WTC11 (cell line): Measurements from ENCODE around the gene LGR6.

Source experiments
- CBFB ChIP-seq: sonication (generic); formaldehyde crosslinking; IDR thresholded peaks from 2 replicates; pipeline ENCODE4 v1.8.1; 2022; ENCODE audit warnings: mild to moderate bottlenecking, low read depth, missing genetic modification reagents
- E2F5 ChIP-seq: sonication (generic); formaldehyde crosslinking; IDR thresholded peaks from 2 replicates; pipeline ENCODE4 v1.8.1; 2022; ENCODE audit warnings: mild to moderate bottlenecking, moderate library complexity, missing genetic modification reagents
- ELF4 ChIP-seq: sonication (generic); formaldehyde crosslinking; IDR thresholded peaks from 2 replicates; pipeline ENCODE4 v1.8.1; 2022; ENCODE audit warnings: low read depth, mild to moderate bottlenecking, moderate library complexity, missing genetic modification reagents
- FOXJ3 ChIP-seq: sonication (generic); formaldehyde crosslinking; IDR thresholded peaks from 2 replicates; pipeline ENCODE4 v1.9.0; 2021; ENCODE audit warnings: missing genetic modification reagents, mild to moderate bottlenecking, borderline replicate concordance
- GTF2I ChIP-seq: fragments of 250-450 bp; sonication (Bioruptor Pico); conservative IDR thresholded peaks from 2 replicates; pipeline ENCODE4 v1.4.0; 2021; ENCODE audit warnings: mild to moderate bottlenecking
- JUN ChIP-seq: sonication (generic); formaldehyde crosslinking; IDR thresholded peaks from 2 replicates; pipeline ENCODE4 v1.8.0; 2023; ENCODE audit warnings: mild to moderate bottlenecking, missing genetic modification reagents
- MAX ChIP-seq: sonication (generic); formaldehyde crosslinking; IDR thresholded peaks from 2 replicates; pipeline ENCODE4 v1.8.0; 2022; ENCODE audit warnings: mild to moderate bottlenecking, missing genetic modification reagents
- MYBL2 ChIP-seq: sonication (generic); formaldehyde crosslinking; IDR thresholded peaks from 2 replicates; pipeline ENCODE4 v1.8.1; 2023; ENCODE audit warnings: mild to moderate bottlenecking, moderate library complexity, missing genetic modification reagents
- NFYB ChIP-seq: sonication (generic); formaldehyde crosslinking; conservative IDR thresholded peaks from 2 replicates; pipeline ENCODE4 v1.8.0; 2022; ENCODE audit warnings: low read depth, missing genetic modification reagents
- SMAD3 ChIP-seq: sonication (generic); formaldehyde crosslinking; IDR thresholded peaks from 2 replicates; pipeline ENCODE4 v1.8.0; 2022; ENCODE audit warnings: missing genetic modification reagents, mild to moderate bottlenecking, borderline replicate concordance
- SOX15 ChIP-seq: fragments of 250-450 bp; sonication (Bioruptor Pico); IDR thresholded peaks from 2 replicates; pipeline ENCODE4 v1.9.0; 2021; ENCODE audit warnings: mild to moderate bottlenecking
- ZNF423 ChIP-seq: fragments of 250-450 bp; sonication (Bioruptor Pico); IDR thresholded peaks from 2 replicates; pipeline ENCODE4 v2.1.2; 2022; ENCODE audit warnings: mild to moderate bottlenecking, moderate library complexity
- TF ChIP-seq, protein P1 (sequence below): fragments of 200-600 bp; IDR thresholded peaks from 2 replicates; pipeline ENCODE4 v1.8.0; 2022; ENCODE audit warnings: antibody characterized with exemption
- TF ChIP-seq, protein P2 (sequence below): sonication (generic); formaldehyde crosslinking; IDR thresholded peaks from 2 replicates; pipeline ENCODE4 v1.8.0; 2022; ENCODE audit warnings: mild to moderate bottlenecking, missing genetic modification reagents

- TF ChIP-seq JUN (CRISPR knock-in tag) (no peak), E2F5 (no peak), FOXJ3 (CRISPR knock-in tag) (no peak), GTF2I (no peak), MAX (CRISPR knock-in tag) (no peak), MYBL2 (no peak), CBFB (CRISPR knock-in tag) (no peak), ELF4 (CRISPR knock-in tag) (no peak), NFYB (CRISPR knock-in tag) (no peak), SMAD3 (CRISPR knock-in tag) (no peak), SOX15 (CRISPR knock-in tag) (no peak), ZNF423 (no peak)
- TF ChIP-seq, protein P1, sequence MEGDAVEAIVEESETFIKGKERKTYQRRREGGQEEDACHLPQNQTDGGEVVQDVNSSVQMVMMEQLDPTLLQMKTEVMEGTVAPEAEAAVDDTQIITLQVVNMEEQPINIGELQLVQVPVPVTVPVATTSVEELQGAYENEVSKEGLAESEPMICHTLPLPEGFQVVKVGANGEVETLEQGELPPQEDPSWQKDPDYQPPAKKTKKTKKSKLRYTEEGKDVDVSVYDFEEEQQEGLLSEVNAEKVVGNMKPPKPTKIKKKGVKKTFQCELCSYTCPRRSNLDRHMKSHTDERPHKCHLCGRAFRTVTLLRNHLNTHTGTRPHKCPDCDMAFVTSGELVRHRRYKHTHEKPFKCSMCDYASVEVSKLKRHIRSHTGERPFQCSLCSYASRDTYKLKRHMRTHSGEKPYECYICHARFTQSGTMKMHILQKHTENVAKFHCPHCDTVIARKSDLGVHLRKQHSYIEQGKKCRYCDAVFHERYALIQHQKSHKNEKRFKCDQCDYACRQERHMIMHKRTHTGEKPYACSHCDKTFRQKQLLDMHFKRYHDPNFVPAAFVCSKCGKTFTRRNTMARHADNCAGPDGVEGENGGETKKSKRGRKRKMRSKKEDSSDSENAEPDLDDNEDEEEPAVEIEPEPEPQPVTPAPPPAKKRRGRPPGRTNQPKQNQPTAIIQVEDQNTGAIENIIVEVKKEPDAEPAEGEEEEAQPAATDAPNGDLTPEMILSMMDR: no peak
- TF ChIP-seq, protein P2, sequence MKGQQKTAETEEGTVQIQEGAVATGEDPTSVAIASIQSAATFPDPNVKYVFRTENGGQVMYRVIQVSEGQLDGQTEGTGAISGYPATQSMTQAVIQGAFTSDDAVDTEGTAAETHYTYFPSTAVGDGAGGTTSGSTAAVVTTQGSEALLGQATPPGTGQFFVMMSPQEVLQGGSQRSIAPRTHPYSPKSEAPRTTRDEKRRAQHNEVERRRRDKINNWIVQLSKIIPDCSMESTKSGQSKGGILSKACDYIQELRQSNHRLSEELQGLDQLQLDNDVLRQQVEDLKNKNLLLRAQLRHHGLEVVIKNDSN (CRISPR knock-in tag): no peak
Observed at GRCh38 chr1:202152399-202152798, 41.2 kb upstream of the LGR6 start.
